Measurements from ENCODE around the gene NRG3.
"Not testable (repeated sequence)": the region's sequence is repeated elsewhere in the genome, so short reads cannot be mapped to it uniquely, and the experiment has no call there.

The NRG3 gene

DNA sequence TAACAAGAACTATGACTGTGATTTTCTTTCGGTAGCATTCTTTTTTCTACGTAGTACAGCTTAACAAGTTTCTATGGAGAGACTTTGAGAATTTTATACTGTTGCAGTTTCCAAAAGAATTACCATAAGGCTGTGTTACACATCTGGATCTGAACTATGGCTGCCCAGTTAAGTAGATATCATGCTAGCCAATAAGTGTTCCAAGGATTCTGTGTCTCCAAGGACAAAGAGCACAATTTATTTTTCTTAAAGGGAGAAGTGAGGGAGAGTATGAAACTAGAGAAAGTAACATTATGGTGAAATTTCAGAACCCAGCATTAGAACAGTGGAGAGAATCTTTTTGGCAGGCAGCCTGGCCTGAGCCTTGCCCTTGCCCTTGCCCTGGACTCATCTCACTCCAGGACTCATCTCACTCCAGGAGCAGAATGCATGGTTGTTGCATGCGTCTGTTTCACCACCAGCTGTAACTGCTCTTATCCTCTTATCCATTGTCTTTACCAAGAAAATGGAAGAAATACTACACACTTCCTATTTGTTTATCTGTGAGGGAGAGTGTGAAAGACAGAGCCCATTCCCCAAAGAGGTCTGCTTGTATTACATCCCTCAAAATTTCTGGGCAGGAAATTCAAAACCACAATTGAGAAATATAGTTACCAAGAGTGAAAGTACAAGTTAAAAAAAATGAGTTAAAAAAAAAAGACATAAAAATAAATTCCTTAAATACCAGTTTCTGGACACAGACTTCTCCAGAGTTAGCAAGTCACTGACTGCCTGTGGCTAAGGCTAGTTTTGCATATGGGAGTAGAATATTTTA is 1067.5 kb downstream of the NRG3 start:
- H3K27ac ChIP-seq (ENCODE audit: low read depth, low read length, severe bottlenecking), result no peak overlapping the region
- no peaks in the 10 kb centered on the region for H3K36me3 ChIP-seq (ENCODE audit: control insufficient read depth, insufficient read depth, low read length)
- H3K9me3 ChIP-seq (ENCODE audit: control insufficient read depth, low read length), result peaks cover 12% of the 10 kb centered on the region
- no peaks in the 10 kb centered on the region for H3K4me1 ChIP-seq (ENCODE audit: control insufficient read depth, insufficient read depth, low read length, poor library complexity, severe bottlenecking)
- H3K4me3 ChIP-seq (ENCODE audit: extremely low read depth, insufficient read depth, low read length, poor library complexity, severe bottlenecking), result no peak overlapping the region
- 100% methylated on average over 2 of the region's 3 CpGs; no CpG with 5 or more reads in 1 of the 2 experiments for WGBS, 2 experiments (ENCODE audit: insufficient coverage in 2 of 2)

DNA sequence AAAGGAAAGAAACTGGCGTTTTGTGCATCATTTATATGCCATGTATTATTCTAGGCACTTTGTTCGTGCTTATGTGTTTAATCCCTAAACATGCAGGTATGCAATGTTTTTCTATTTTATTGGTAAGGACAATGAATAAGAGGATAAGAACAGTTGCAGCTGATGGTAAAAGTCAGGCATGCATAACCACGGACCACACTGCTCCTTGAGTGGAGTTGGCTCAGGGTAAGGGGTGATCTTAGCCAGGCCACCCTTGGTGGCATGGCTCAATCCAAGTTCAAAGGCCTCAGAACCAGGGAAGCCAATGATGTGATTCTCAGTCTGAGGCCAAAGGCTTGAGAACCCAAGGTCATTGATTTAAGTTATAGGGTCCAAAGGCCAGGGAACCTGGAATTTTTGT is 1068.1 kb downstream of the NRG3 start:
- no peaks in the 10 kb centered on the region for H3K36me3 ChIP-seq (ENCODE audit: control insufficient read depth, insufficient read depth, low read length)
- no peak overlapping the region for H3K27ac ChIP-seq (ENCODE audit: low read depth, low read length, severe bottlenecking)
- 86 to 93% methylated on average over 2 to 3 of the region's 3 CpGs for WGBS, 2 experiments (ENCODE audit: insufficient coverage in 2 of 2)
- H3K9me3 ChIP-seq (ENCODE audit: control insufficient read depth, low read length), result peaks cover 12% of the 10 kb centered on the region
- H3K4me1 ChIP-seq (ENCODE audit: control insufficient read depth, insufficient read depth, low read length, poor library complexity, severe bottlenecking), result no peaks in the 10 kb centered on the region
- H3K4me3 ChIP-seq (ENCODE audit: extremely low read depth, insufficient read depth, low read length, poor library complexity, severe bottlenecking), result no peak overlapping the region

DNA sequence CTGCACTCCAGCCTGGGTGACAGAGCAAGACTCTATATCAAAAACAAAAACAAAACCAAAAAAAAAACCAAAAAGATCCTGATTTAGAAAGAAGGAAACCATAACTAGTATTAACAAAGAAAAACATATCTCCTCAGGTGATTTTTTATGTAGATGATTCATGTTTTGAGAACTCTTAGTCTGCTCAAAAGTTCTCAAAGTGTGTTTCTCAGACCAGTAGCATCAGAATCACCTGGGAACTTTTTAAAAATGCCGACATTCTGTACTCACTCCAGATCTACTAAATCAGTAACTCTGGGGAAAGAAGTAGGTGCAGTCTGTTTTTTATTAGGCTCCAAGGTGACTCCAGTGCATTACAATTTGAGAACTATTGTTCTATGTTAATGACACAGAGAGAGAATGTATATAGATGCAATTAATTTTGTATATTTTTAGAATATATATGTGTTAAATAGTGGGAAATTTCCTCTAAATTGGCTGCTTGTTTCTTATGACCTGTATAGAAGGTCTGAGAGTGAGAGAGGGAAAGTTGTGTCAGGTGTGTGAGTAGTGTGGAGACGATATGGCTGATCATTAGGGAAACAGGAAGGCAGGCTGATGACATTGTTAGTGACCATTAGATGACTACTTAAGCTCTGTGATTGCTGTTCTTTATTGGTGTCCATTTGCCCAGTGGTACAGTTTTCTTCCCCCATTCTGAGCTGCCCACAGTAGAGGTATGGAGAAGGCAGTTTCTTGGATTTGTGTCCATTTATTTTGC is 1075.0 kb downstream of the NRG3 start:
- Histone ChIP-seq H3K9me3 (ENCODE audit: control insufficient read depth, low read length) (peaks cover 10% of the 10 kb centered on the region), H3K27ac (ENCODE audit: low read depth, low read length, severe bottlenecking) (no peak overlapping the region), H3K36me3 (ENCODE audit: control insufficient read depth, insufficient read depth, low read length) (no peaks in the 10 kb centered on the region), H3K4me1 (ENCODE audit: control insufficient read depth, insufficient read depth, low read length, poor library complexity, severe bottlenecking) (no peaks in the 10 kb centered on the region), H3K4me3 (ENCODE audit: extremely low read depth, insufficient read depth, low read length, poor library complexity, severe bottlenecking) (no peak overlapping the region)
- WGBS, 2 experiments (ENCODE audit: insufficient coverage in 2 of 2), result 60 to 100% methylated on average over 1 of the region's 2 CpGs

DNA sequence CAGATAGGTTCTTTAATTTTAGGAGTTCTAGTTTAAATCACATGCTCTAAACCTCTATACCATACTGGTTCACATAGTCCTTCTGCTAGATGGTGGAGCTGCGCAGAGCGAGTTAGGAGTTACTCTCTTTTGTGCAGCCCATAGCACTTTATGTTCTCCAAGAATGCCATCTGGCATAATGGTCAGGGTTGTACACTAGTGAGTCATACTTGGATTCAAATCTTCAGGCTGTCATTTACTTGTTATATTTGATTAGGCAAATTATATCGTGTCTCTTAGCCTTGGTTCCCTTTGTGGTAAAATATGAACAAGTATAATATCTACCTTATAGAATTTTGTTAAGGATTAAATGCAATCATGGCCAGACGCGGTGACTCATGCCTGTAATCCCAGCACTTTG is 1078.3 kb downstream of the NRG3 start:
- H3K27ac ChIP-seq (ENCODE audit: low read depth, low read length, severe bottlenecking), result no peak overlapping the region
- H3K4me1 ChIP-seq (ENCODE audit: control insufficient read depth, insufficient read depth, low read length, poor library complexity, severe bottlenecking), result no peaks in the 10 kb centered on the region
- no peak overlapping the region for H3K4me3 ChIP-seq (ENCODE audit: extremely low read depth, insufficient read depth, low read length, poor library complexity, severe bottlenecking)
- WGBS, 2 experiments (ENCODE audit: insufficient coverage in 2 of 2), result 90% methylated on average over 2 of the region's 5 CpGs; no CpG with 5 or more reads in 1 of the 2 experiments
- no peaks in the 10 kb centered on the region for H3K36me3 ChIP-seq (ENCODE audit: control insufficient read depth, insufficient read depth, low read length)
- H3K9me3 ChIP-seq (ENCODE audit: control insufficient read depth, low read length), result no peaks in the 10 kb centered on the region

DNA sequence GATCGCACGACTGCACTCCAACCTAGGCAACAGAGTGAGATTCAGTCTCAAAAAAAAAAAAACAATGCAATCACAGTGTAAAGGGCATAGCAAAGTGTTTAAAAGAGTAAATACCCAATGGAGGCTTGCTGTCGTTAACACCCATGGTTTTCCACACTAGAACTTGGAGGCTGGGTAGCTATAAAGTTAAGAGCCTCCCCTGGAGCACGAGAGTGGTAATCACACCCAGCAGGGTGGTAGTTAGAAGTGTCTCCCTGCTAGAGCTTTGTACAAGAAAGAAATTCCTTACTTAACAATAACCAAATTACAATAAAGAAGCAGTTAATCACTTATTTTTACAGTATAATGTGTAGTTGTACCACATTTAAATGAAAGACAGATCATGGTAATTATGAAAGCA is 1078.9 kb downstream of the NRG3 start:
- WGBS, 2 experiments (ENCODE audit: insufficient coverage in 2 of 2), result 0 to 17% methylated on average over 1 of the region's 4 CpGs

DNA sequence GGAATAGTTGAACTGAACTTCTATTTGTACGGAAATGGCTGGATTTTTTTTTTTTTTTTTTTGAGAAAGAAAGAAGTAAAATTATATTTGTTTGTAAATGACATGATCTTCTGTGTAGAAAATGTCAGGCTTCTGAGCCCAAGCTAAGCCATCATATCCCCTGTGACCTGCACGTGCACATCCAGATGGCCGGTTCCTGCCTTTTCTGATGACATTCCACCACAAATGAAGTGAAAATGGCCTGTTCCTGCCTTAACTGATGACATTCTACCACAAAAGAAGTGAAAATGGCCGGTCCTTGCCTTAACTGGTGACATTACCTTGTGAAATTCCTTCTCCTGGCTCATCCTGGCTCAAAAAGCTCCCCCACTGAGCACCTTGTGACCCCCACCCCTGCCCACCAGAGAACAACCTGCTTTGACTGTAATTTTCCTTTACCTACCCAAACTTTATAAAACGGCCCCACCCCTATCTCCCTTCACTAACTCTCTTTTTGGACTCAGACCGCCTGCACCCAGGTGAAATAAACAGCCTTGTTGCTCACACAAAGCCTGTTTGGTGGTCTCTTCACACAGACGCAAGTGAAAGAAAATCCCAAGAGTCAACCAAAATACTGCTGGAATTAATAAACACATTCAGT is 1085.5 kb downstream of the NRG3 start:
- not testable (repeated sequence) for H3K9me3 ChIP-seq (ENCODE audit: control insufficient read depth, low read length); H3K4me3 ChIP-seq (ENCODE audit: extremely low read depth, insufficient read depth, low read length, poor library complexity, severe bottlenecking); H3K36me3 ChIP-seq (ENCODE audit: control insufficient read depth, insufficient read depth, low read length); H3K4me1 ChIP-seq (ENCODE audit: control insufficient read depth, insufficient read depth, low read length, poor library complexity, severe bottlenecking); H3K27ac ChIP-seq (ENCODE audit: low read depth, low read length, severe bottlenecking)
- 65 to 77% methylated on average over 4 to 6 of the region's 7 CpGs for WGBS, 2 experiments (ENCODE audit: insufficient coverage in 2 of 2)

More for the DNA sequence above, 1078.9 kb downstream of the NRG3 start:
- Histone ChIP-seq H3K36me3 (ENCODE audit: control insufficient read depth, insufficient read depth, low read length) (no peaks in the 10 kb centered on the region), H3K27ac (ENCODE audit: low read depth, low read length, severe bottlenecking) (no peak overlapping the region), H3K9me3 (ENCODE audit: control insufficient read depth, low read length) (no peaks in the 10 kb centered on the region), H3K4me1 (ENCODE audit: control insufficient read depth, insufficient read depth, low read length, poor library complexity, severe bottlenecking) (no peaks in the 10 kb centered on the region), H3K4me3 (ENCODE audit: extremely low read depth, insufficient read depth, low read length, poor library complexity, severe bottlenecking) (no peak overlapping the region)

DNA sequence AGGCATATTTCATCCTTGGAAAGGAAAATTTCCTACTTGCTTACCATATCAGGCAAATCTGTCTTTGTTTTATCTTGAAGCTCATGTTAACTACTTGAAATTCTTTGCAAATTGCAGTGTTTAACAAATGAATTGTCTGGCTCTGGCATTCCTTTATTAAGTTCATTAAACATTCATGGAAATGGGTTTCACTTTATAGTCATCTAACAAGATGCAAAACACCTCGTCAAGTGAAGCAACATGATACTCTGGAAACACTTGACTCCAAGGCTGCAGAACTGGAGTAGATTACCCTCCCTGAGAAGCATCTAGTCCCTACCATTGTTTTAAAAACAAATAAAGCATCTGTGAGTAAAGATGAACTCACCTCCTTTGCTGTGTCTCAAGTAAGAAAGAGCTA is 1086.9 kb downstream of the NRG3 start:
- 14% methylated on average over 1 of the region's 1 CpG; no CpG with 5 or more reads in 1 of the 2 experiments for WGBS, 2 experiments (ENCODE audit: insufficient coverage in 2 of 2)
- Histone ChIP-seq H3K27ac (ENCODE audit: low read depth, low read length, severe bottlenecking) (no peak overlapping the region), H3K4me3 (ENCODE audit: extremely low read depth, insufficient read depth, low read length, poor library complexity, severe bottlenecking) (no peak overlapping the region), H3K9me3 (ENCODE audit: control insufficient read depth, low read length) (no peaks in the 10 kb centered on the region), H3K4me1 (ENCODE audit: control insufficient read depth, insufficient read depth, low read length, poor library complexity, severe bottlenecking) (no peaks in the 10 kb centered on the region), H3K36me3 (ENCODE audit: control insufficient read depth, insufficient read depth, low read length) (no peaks in the 10 kb centered on the region)

DNA sequence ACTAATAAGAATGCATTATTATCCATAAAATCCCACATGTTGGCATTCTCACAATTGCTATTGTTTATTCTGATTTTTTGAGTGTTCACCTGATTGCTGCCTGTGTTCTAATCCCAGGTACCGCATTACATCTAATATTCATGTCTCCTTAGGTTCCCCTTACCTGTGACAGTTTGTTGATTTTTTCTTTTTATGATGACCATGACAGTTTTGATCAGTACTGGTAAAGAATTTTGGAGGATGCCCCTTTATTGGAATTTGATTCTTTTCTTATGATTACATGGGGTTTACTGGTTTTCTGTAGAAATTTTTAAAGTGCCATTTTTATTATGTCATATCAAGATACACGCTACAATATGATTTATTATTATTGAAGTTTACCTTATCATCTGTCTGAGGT is 1091.1 kb downstream of the NRG3 start:
- Histone ChIP-seq H3K9me3 (ENCODE audit: control insufficient read depth, low read length) (no peaks in the 10 kb centered on the region), H3K4me3 (ENCODE audit: extremely low read depth, insufficient read depth, low read length, poor library complexity, severe bottlenecking) (no peak overlapping the region), H3K4me1 (ENCODE audit: control insufficient read depth, insufficient read depth, low read length, poor library complexity, severe bottlenecking) (no peaks in the 10 kb centered on the region), H3K36me3 (ENCODE audit: control insufficient read depth, insufficient read depth, low read length) (no peaks in the 10 kb centered on the region), H3K27ac (ENCODE audit: low read depth, low read length, severe bottlenecking) (no peak overlapping the region)
- WGBS, 2 experiments (ENCODE audit: insufficient coverage in 2 of 2), result no CpG with 5 or more reads among the region's 2 CpGs

DNA sequence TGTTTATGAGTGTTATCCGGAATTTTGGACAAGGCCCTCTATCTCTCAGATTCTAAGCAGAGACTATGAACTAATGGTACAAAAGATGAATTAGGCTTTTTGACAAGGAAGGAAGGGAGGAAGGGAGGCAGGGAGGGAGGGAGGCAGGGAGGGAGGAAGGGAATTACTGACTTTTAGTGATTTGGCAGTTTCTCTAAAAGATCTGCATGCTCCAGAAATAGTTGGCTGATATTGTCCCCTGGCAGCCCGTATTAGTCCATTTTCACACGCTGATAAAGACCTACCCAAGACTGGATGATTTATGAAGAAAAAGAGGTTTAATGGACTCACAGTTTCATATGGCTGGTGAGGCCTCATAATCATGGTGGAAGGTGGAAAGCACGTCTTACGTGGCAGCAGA is 1093.5 kb downstream of the NRG3 start:
- Histone ChIP-seq H3K4me1 (ENCODE audit: control insufficient read depth, insufficient read depth, low read length, poor library complexity, severe bottlenecking) (no peaks in the 10 kb centered on the region), H3K27ac (ENCODE audit: low read depth, low read length, severe bottlenecking) (no peak overlapping the region), H3K4me3 (ENCODE audit: extremely low read depth, insufficient read depth, low read length, poor library complexity, severe bottlenecking) (no peak overlapping the region), H3K36me3 (ENCODE audit: control insufficient read depth, insufficient read depth, low read length) (no peaks in the 10 kb centered on the region), H3K9me3 (ENCODE audit: control insufficient read depth, low read length) (no peaks in the 10 kb centered on the region)
- WGBS, 2 experiments (ENCODE audit: insufficient coverage in 2 of 2), result 100% methylated on average over 2 to 3 of the region's 5 CpGs

DNA sequence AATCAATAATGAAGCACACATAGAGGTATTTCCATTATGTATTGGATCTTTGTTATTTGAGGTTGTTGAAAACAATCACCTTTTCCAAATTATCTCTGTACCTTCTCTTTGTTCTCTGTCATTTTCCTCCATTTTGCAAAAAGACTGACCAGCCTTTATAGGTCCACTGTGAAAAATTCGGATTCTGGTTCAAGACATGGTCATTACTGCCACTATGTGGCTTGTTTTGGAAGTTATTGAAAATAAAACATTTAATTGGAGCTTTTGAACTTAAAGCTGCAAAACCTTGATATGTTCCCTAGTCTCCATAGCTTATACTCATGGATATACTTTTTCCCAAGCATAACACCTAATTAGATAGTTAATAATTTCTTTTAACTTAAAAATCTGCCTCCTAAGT is 1094.4 kb downstream of the NRG3 start:
- H3K4me1 ChIP-seq (ENCODE audit: control insufficient read depth, insufficient read depth, low read length, poor library complexity, severe bottlenecking), result no peaks in the 10 kb centered on the region
- no peaks in the 10 kb centered on the region for H3K9me3 ChIP-seq (ENCODE audit: control insufficient read depth, low read length)
- H3K36me3 ChIP-seq (ENCODE audit: control insufficient read depth, insufficient read depth, low read length), result no peaks in the 10 kb centered on the region
- WGBS, 2 experiments (ENCODE audit: insufficient coverage in 2 of 2), result no CpG with 5 or more reads among the region's 1 CpG
- no peak overlapping the region for H3K27ac ChIP-seq (ENCODE audit: low read depth, low read length, severe bottlenecking)
- no peak overlapping the region for H3K4me3 ChIP-seq (ENCODE audit: extremely low read depth, insufficient read depth, low read length, poor library complexity, severe bottlenecking)
